Choroid plexus epithelial cell (primary cell): ENCODE data around the gene AHDC1.

Experiments
- DNase-seq: peaks from one replicate; pipeline ENCODE4 v3.0.0-alpha.2; 2010; ENCODE audit warnings: low read depth
- H3K4me3 ChIP-seq: 2 replicates; pipeline ENCODE4 v1.5.1; 2011; ENCODE audit warnings: low read depth, mild to moderate bottlenecking, control low read depth, low read length, moderate library complexity
- CTCF ChIP-seq: conservative IDR thresholded peaks from 2 replicates; pipeline ENCODE4 v1.5.1; 2011; ENCODE audit warnings: low read depth, mild to moderate bottlenecking, control low read depth, inconsistent platforms, low read length, moderate library complexity

Gene AHDC1

GRCh38 chr1:27487966-27488884, 115.7 kb downstream of the AHDC1 start:
- peak overlapping the region; percentile 98 for H3K4me3 ChIP-seq
- peak; percentile 51 for DNase-seq
- no peak for TF ChIP-seq CTCF

GRCh38 chr1:27485363-27485762, 118.6 kb downstream of the AHDC1 start:
- TF ChIP-seq CTCF, result no peak
- no peak overlapping the region for H3K4me3 ChIP-seq
- DNase-seq, result no peak
